ENCODE data around the gene MNDA. TPM values are rescaled to one million over a fixed set of nuclear protein-coding genes. Genes with fewer than 3 reads are reported as not detected.

MNDA gene
- total RNA-seq, 4 donors from 2014 or later = 2.0 to 4.2 (median 3.6) TPM

GRCh38 chr1:158813164-158813563 is 18.0 kb upstream of the MNDA start:
- no peak overlapping the region for H3K4me3 ChIP-seq
- no peak for DNase-seq (ENCODE audit: low spot score in 2 of 2)
- H3K4me1 ChIP-seq = no peaks in the 10 kb centered on the region
- H3K36me3 ChIP-seq = no peaks in the 10 kb centered on the region
- H3K27me3 ChIP-seq = no peaks in the 10 kb centered on the region
- no peaks in the 10 kb centered on the region for H3K9me3 ChIP-seq
- TF ChIP-seq POLR2A (IDR thresholded peaks at IDR 0.05) (no peak), POLR2AphosphoS5 (IDR thresholded peaks at IDR 0.05) (no peak), EP300 (IDR thresholded peaks at IDR 0.05) (no peak), CTCF (IDR thresholded peaks at IDR 0.05) (no peak)
- WGBS = 72% methylated on average over 3 of the region's 3 CpGs
- no peak overlapping the region for H3K27ac ChIP-seq

GRCh38 chr1:158814970-158815369 is 16.2 kb upstream of the MNDA start:
- DNase-seq (ENCODE audit: low spot score in 2 of 2) = no peak
- 36% methylated on average over 1 of the region's 1 CpG for WGBS
- Histone ChIP-seq H3K36me3 (no peaks in the 10 kb centered on the region), H3K4me3 (no peak overlapping the region), H3K4me1 (no peaks in the 10 kb centered on the region), H3K27me3 (no peaks in the 10 kb centered on the region), H3K27ac (no peak overlapping the region), H3K9me3 (no peaks in the 10 kb centered on the region)
- no peak for TF ChIP-seq POLR2AphosphoS5 (IDR thresholded peaks at IDR 0.05)
- TF ChIP-seq POLR2A (IDR thresholded peaks at IDR 0.05) = no peak
- TF ChIP-seq CTCF (IDR thresholded peaks at IDR 0.05) = no peak
- TF ChIP-seq EP300 (IDR thresholded peaks at IDR 0.05) = no peak

GRCh38 chr1:158818560-158818959 is 12.6 kb upstream of the MNDA start:
- TF ChIP-seq CTCF (IDR thresholded peaks at IDR 0.05) = no peak
- no peak for TF ChIP-seq POLR2AphosphoS5 (IDR thresholded peaks at IDR 0.05)
- TF ChIP-seq EP300 (IDR thresholded peaks at IDR 0.05) = no peak
- no peak for TF ChIP-seq POLR2A (IDR thresholded peaks at IDR 0.05)
- Histone ChIP-seq H3K27ac (peak overlapping the region; percentile 10), H3K9me3 (no peaks in the 10 kb centered on the region), H3K36me3 (no peaks in the 10 kb centered on the region), H3K4me3 (no peak overlapping the region), H3K27me3 (no peaks in the 10 kb centered on the region), H3K4me1 (no peaks in the 10 kb centered on the region)
- WGBS = 89% methylated on average over 1 of the region's 1 CpG
- no peak for DNase-seq (ENCODE audit: low spot score in 2 of 2)

GRCh38 chr1:158818975-158819431 is 12.1 kb upstream of the MNDA start:
- TF ChIP-seq POLR2A (IDR thresholded peaks at IDR 0.05) = no peak
- TF ChIP-seq POLR2AphosphoS5 (IDR thresholded peaks at IDR 0.05) = no peak
- TF ChIP-seq EP300 (IDR thresholded peaks at IDR 0.05) = no peak
- TF ChIP-seq CTCF (IDR thresholded peaks at IDR 0.05) = no peak
- Histone ChIP-seq H3K36me3 (no peaks in the 10 kb centered on the region), H3K27ac (no peak overlapping the region), H3K4me1 (no peaks in the 10 kb centered on the region), H3K4me3 (no peak overlapping the region), H3K9me3 (no peaks in the 10 kb centered on the region), H3K27me3 (no peaks in the 10 kb centered on the region)
- DNase-seq (ENCODE audit: low spot score in 2 of 2) = no peak
- 82% methylated on average over 1 of the region's 1 CpG for WGBS

- TF ChIP-seq CTCF (IDR thresholded peaks at IDR 0.05) = no peak
- no peak for TF ChIP-seq POLR2AphosphoS5 (IDR thresholded peaks at IDR 0.05)
- TF ChIP-seq EP300 (IDR thresholded peaks at IDR 0.05) = no peak
- TF ChIP-seq POLR2A (IDR thresholded peaks at IDR 0.05) = no peak
- H3K27ac ChIP-seq = no peak overlapping the region
Observed at GRCh38 chr1:158819461-158820443, 11.4 kb upstream of the MNDA start.

More at GRCh38 chr1:158819461-158820443, 11.4 kb upstream of the MNDA start:
- no peak for DNase-seq (ENCODE audit: low spot score in 2 of 2)
- Histone ChIP-seq H3K4me1 (no peaks in the 10 kb centered on the region), H3K27me3 (no peaks in the 10 kb centered on the region), H3K9me3 (no peaks in the 10 kb centered on the region), H3K36me3 (no peaks in the 10 kb centered on the region), H3K4me3 (no peak overlapping the region)
- whole genome bisulfite sequencing = 70% methylated on average over 7 of the region's 7 CpGs

All from suprapubic skin (tissue), 4 donors.